Fibroblast of skin of abdomen (primary cell): ENCODE measurements around the gene NEK4.
"Not testable (repeated sequence)": the region's sequence is repeated elsewhere in the genome, so short reads cannot be mapped to it uniquely, and the experiment has no call there.

Experiments used
- DNase-seq: peaks from one replicate; pipeline ENCODE4 v3.0.0-alpha.2; 2013

NEK4 gene

GRCh38 chr3:52695798-52696671, 74.7 kb downstream of the NEK4 start:
- no peak for DNase-seq

GRCh38 chr3:52694528-52695189, 76.1 kb downstream of the NEK4 start:
- DNase-seq, result no peak

GRCh38 chr3:52693071-52693470, 77.7 kb downstream of the NEK4 start:
- DNase-seq, result no peak

- no peak for DNase-seq
Measured at GRCh38 chr3:52690560-52690959, 80.2 kb downstream of the NEK4 start.

GRCh38 chr3:52689151-52689550, 81.6 kb downstream of the NEK4 start:
- DNase-seq, result no peak

- no peak for DNase-seq
Measured at GRCh38 chr3:52688266-52688665, 82.5 kb downstream of the NEK4 start.

GRCh38 chr3:52685709-52686691, 84.7 kb downstream of the NEK4 start, which contains the start of the genes GNL3 and PBRM1:
GNL3 (plus strand) TSS chr3:52686032; CDS start chr3:52686093, 61 bp downstream.
PBRM1 (minus strand) TSS chr3:52685913.
- peak; percentile 96 for DNase-seq

- peak; percentile 75 for DNase-seq
Measured at GRCh38 chr3:52685285-52685708, 85.4 kb downstream of the NEK4 start.

- no peak for DNase-seq
Measured at GRCh38 chr3:52684184-52684583, 86.6 kb downstream of the NEK4 start.

GRCh38 chr3:52683611-52684010, 87.1 kb downstream of the NEK4 start:
- DNase-seq, result no peak

GRCh38 chr3:52682016-52682415, 88.7 kb downstream of the NEK4 start:
- DNase-seq, result peak; percentile 87

- no peak for DNase-seq
Measured at GRCh38 chr3:52681596-52681995, 89.1 kb downstream of the NEK4 start.

GRCh38 chr3:52679811-52680210, 90.9 kb downstream of the NEK4 start:
- DNase-seq, result no peak

GRCh38 chr3:52679199-52679538, 91.6 kb downstream of the NEK4 start:
- DNase-seq, result peak; percentile 64

- DNase-seq, result no peak
Measured at GRCh38 chr3:52678265-52679198, 92.2 kb downstream of the NEK4 start.

- DNase-seq, result not testable (repeated sequence)
Measured at GRCh38 chr3:52676201-52676600, 94.5 kb downstream of the NEK4 start.

- DNase-seq, result peak; percentile 37
Measured at GRCh38 chr3:52671676-52672075, 99.1 kb downstream of the NEK4 start.

GRCh38 chr3:52670621-52671521, 99.9 kb downstream of the NEK4 start:
- DNase-seq, result peak; percentile 100

GRCh38 chr3:52663098-52663497, 107.6 kb downstream of the NEK4 start:
- DNase-seq, result no peak

GRCh38 chr3:52660046-52660445, 110.7 kb downstream of the NEK4 start:
- no peak for DNase-seq
